GM21381 (cell line): ENCODE data around the gene CSMD2.

Experiments
- ATAC-seq: cut with Tn5 transposase; IDR thresholded peaks from one replicate; pipeline ENCODE4 v1.9.1; 2021; ENCODE audit warnings: mild to moderate bottlenecking, moderate library complexity; ENCODE audit not compliant: unreplicated experiment

CSMD2 gene

GRCh38 chr1:33578557-33579448 is 586.2 kb downstream of the CSMD2 start:
- no peak for ATAC-seq

- no peak for ATAC-seq
Observed at GRCh38 chr1:33577663-33578062, 587.4 kb downstream of the CSMD2 start.

- ATAC-seq, result no peak
Observed at GRCh38 chr1:33576821-33577599, 588.0 kb downstream of the CSMD2 start.

- ATAC-seq, result no peak
Observed at GRCh38 chr1:33575324-33575879, 589.6 kb downstream of the CSMD2 start.

- ATAC-seq, result no peak
Observed at GRCh38 chr1:33573661-33574060, 591.4 kb downstream of the CSMD2 start.

- no peak for ATAC-seq
Observed at GRCh38 chr1:33572387-33572786, 592.6 kb downstream of the CSMD2 start.

GRCh38 chr1:33569331-33569730 is 595.7 kb downstream of the CSMD2 start:
- ATAC-seq, result no peak

GRCh38 chr1:33563699-33564098 is 601.3 kb downstream of the CSMD2 start:
- no peak for ATAC-seq

- no peak for ATAC-seq
Observed at GRCh38 chr1:33562563-33562962, 602.5 kb downstream of the CSMD2 start.

GRCh38 chr1:33561576-33561975 is 603.5 kb downstream of the CSMD2 start:
- ATAC-seq, result no peak

- ATAC-seq, result no peak
Observed at GRCh38 chr1:33560680-33561079, 604.4 kb downstream of the CSMD2 start.

GRCh38 chr1:33548721-33549120 is 616.3 kb downstream of the CSMD2 start:
- no peak for ATAC-seq

GRCh38 chr1:33548319-33548718 is 616.7 kb downstream of the CSMD2 start:
- ATAC-seq, result no peak

GRCh38 chr1:33547576-33547975 is 617.5 kb downstream of the CSMD2 start:
- no peak for ATAC-seq

- ATAC-seq, result no peak
Observed at GRCh38 chr1:33541966-33542365, 623.1 kb downstream of the CSMD2 start.

- no peak for ATAC-seq
Observed at GRCh38 chr1:33537885-33538284, 627.1 kb downstream of the CSMD2 start.

- ATAC-seq, result no peak
Observed at GRCh38 chr1:33535334-33535733, 629.7 kb downstream of the CSMD2 start.

- ATAC-seq, result no peak
Observed at GRCh38 chr1:33532936-33533335, 632.1 kb downstream of the CSMD2 start.

- ATAC-seq, result no peak
Observed at GRCh38 chr1:33532250-33532649, 632.8 kb downstream of the CSMD2 start.

GRCh38 chr1:33529957-33530356 is 635.1 kb downstream of the CSMD2 start:
- no peak for ATAC-seq

- ATAC-seq, result no peak
Observed at GRCh38 chr1:33527934-33528333, 637.1 kb downstream of the CSMD2 start.

GRCh38 chr1:33524586-33524985 is 640.4 kb downstream of the CSMD2 start:
- ATAC-seq, result no peak
